HEK293T (cell line): ENCODE measurements around the gene P2RX7.

Experiments
- BHLHE40 ChIP-seq: fragments of 450-650 bp; IDR thresholded peaks from 2 replicates; pipeline ENCODE4 v1.6.1; 2016; ENCODE audit warnings: mild to moderate bottlenecking, moderate library complexity, borderline replicate concordance
- ELF4 ChIP-seq: fragments of 450-650 bp; IDR thresholded peaks from 2 replicates; pipeline ENCODE4 v1.6.1; 2017; ENCODE audit warnings: antibody characterized with exemption
- FOXA1 ChIP-seq: fragments of 450-650 bp; IDR thresholded peaks from 2 replicates; pipeline ENCODE4 v1.6.1; 2016; ENCODE audit warnings: mild to moderate bottlenecking
- FOXK2 ChIP-seq: fragments of 450-650 bp; IDR thresholded peaks from 2 replicates; pipeline ENCODE4 v1.6.1; 2016; ENCODE audit warnings: mild to moderate bottlenecking
- FOXM1 ChIP-seq: fragments of 450-650 bp; IDR thresholded peaks from 2 replicates; pipeline ENCODE4 v1.6.1; 2017; ENCODE audit warnings: mild to moderate bottlenecking, borderline replicate concordance
- HDGF ChIP-seq: fragments of 450-650 bp; IDR thresholded peaks from 2 replicates; pipeline ENCODE4 v1.6.1; 2017; ENCODE audit warnings: antibody characterized with exemption, borderline replicate concordance
- LEF1 ChIP-seq: fragments of 450-650 bp; IDR thresholded peaks from 2 replicates; pipeline ENCODE4 v1.6.1; 2017; ENCODE audit warnings: mild to moderate bottlenecking, borderline replicate concordance
- NFRKB ChIP-seq: fragments of 450-650 bp; IDR thresholded peaks from 2 replicates; pipeline ENCODE4 v1.6.1; 2016; ENCODE audit warnings: mild to moderate bottlenecking, moderate library complexity
- SP1 ChIP-seq: fragments of 450-650 bp; IDR thresholded peaks from 2 replicates; pipeline ENCODE4 v1.6.1; 2017
- SUZ12 ChIP-seq: fragments of 450-650 bp; IDR thresholded peaks from 2 replicates; pipeline ENCODE4 v1.6.1; 2016; ENCODE audit warnings: mild to moderate bottlenecking
- TARDBP ChIP-seq: fragments of 450-650 bp; IDR thresholded peaks from 2 replicates; pipeline ENCODE4 v1.6.1; 2016
- ZNF384 ChIP-seq: fragments of 450-650 bp; IDR thresholded peaks from 2 replicates; pipeline ENCODE4 v1.6.1; 2016
- TF ChIP-seq, protein P1 (sequence below): fragments of 450-650 bp; IDR thresholded peaks from 2 replicates; pipeline ENCODE4 v1.6.1; 2016

DNA sequence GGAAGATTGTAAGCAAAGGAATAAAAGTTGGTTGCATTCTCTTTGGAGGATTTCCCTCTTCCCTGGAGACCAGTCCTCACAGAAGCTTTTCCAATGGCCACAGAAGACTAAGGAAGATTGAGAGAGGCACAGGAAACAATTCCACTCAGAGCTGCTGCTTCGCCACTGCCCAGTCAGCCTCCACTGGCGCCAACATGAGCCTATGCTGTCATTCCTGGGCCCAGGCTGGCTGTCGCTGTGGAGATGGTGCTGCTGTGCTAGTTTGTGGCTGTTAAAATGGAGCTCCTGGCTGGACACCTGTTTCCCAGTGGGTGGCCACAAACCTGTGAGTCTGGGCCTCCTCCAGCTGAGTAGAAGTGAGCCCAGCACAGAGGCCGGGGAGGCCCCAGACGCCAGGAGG lies 6.6 kb downstream of the P2RX7 start:
- TF ChIP-seq FOXM1 (no peak), SUZ12 (no peak), HDGF (no peak), NFRKB (no peak), SP1 (no peak), FOXK2 (no peak), ELF4 (no peak), TARDBP (no peak), FOXA1 (no peak), BHLHE40 (no peak), ZNF384 (no peak), LEF1 (no peak)
- TF ChIP-seq, protein P1, sequence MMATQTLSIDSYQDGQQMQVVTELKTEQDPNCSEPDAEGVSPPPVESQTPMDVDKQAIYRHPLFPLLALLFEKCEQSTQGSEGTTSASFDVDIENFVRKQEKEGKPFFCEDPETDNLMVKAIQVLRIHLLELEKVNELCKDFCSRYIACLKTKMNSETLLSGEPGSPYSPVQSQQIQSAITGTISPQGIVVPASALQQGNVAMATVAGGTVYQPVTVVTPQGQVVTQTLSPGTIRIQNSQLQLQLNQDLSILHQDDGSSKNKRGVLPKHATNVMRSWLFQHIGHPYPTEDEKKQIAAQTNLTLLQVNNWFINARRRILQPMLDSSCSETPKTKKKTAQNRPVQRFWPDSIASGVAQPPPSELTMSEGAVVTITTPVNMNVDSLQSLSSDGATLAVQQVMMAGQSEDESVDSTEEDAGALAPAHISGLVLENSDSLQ = no peak
